Fibroblast of lung (primary cell): ENCODE results near the gene FUBP1.

Experiments
- CTCF ChIP-seq, 2 donors: IDR thresholded peaks in 1 of 2; conservative IDR thresholded peaks in 1 of 2; 1 replicate in 1 of 2; 2 replicates in 1 of 2; pipeline ENCODE4 v1.5.1; 2011 to 2012; ENCODE audit warnings: low read length in 2 of 2, control low read depth in 1 of 2, inconsistent platforms in 1 of 2, low read depth in 1 of 2, mild to moderate bottlenecking in 1 of 2
- EZH2 ChIP-seq: IDR thresholded peaks from 2 replicates; pipeline ENCODE4 v1.5.1; 2012; ENCODE audit warnings: low read length, control low read depth, mild to moderate bottlenecking; ENCODE audit errors: missing control alignments

GRCh38 chr1:77899647-77900320, 79.1 kb downstream of the FUBP1 start:
- TF ChIP-seq EZH2 (no peak), CTCF (conservative IDR thresholded peaks at IDR 0.05 in 1 of 2, IDR thresholded peaks at IDR 0.05 in 1 of 2; ENCODE audit: low read depth in 1 of 2, low read length in 2 of 2) (no peak)
